HepG2 (cell line): Measurements from ENCODE around the gene TNFSF11. TPM values are rescaled to one million over a fixed set of nuclear protein-coding genes. Genes with fewer than 3 reads are reported as not detected.

Source experiments
- BRF2 ChIP-seq: sonication (generic); formaldehyde crosslinking; IDR thresholded peaks from 2 replicates; pipeline ENCODE4 v1.8.1; 2022; ENCODE audit warnings: mild to moderate bottlenecking, missing genetic modification reagents
- RNF219 ChIP-seq: sonication (generic); formaldehyde crosslinking; IDR thresholded peaks from 2 replicates; pipeline ENCODE4 v1.5.0; 2020; ENCODE audit warnings: mild to moderate bottlenecking, missing genetic modification reagents
- ZNF574 ChIP-seq: sonication (generic); formaldehyde crosslinking; IDR thresholded peaks from 2 replicates; pipeline ENCODE4 v1.4.0; 2020; ENCODE audit warnings: missing genetic modification reagents
- polyA plus RNA-seq, 8 experiments: library from polyadenylated mRNA; depleted of rRNA in 3 of 8; stranded (reverse) in 7 of 8; unstranded in 1 of 8; fragments of >200 nt; fragmentation: Illumina TruSeq in 4 of 8; extraction: Trizol in 4 of 8; gene quantifications; 2 replicates each; pipeline versions ENCODE4 v1.2.1 to v1.2.3, GENCODE V29; 2011 to 2016; ENCODE audit warnings: low read depth in 4 of 8, missing spikeins in 1 of 8, mixed read lengths in 1 of 8; ENCODE audit not compliant: insufficient read depth in 1 of 8
- total RNA-seq, 5 experiments: library from RNA; depleted of rRNA; stranded (reverse); fragments of >200 nt; fragmentation: Illumina TruSeq; extraction: Trizol; gene quantifications; 2 replicates each; pipeline ENCODE4 v1.2.3, GENCODE V29; 2016; ENCODE audit warnings: low read depth in 1 of 5
- TF ChIP-seq, protein P1 (sequence below): sonication (generic); formaldehyde crosslinking; IDR thresholded peaks from 2 replicates; pipeline ENCODE4 v1.4.0; 2020; ENCODE audit warnings: mild to moderate bottlenecking, missing genetic modification reagents
- TF ChIP-seq, protein P2 (sequence below): sonication (generic); formaldehyde crosslinking; IDR thresholded peaks from 2 replicates; pipeline ENCODE4 v1.4.0; 2020; ENCODE audit warnings: mild to moderate bottlenecking, missing genetic modification reagents

TNFSF11 gene
- total and polyA plus RNA-seq, 2 of the 13 experiments (the other 11 are each of a cell fraction or from before 2014, with no cell fraction given), result 0.03 TPM; not detected in 1

DNA sequence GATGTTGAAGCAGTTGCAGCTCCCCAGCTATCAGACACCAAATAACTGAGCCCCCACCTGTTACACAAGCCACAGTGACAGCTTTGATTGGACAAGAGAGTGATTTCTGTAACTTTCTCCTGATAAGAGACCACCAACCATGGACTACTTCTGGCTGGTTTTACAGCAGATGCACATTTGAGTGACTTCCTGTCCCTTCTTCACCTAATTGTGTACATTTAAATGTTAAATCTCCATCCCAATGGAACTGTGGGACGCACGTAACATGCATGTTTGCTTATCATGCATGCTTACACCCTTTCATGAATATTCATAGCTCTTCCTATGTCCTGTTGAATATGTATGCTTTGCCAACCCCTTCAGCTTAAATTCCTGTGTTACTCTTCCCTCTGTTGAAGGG is 6.0 kb upstream of the TNFSF11 start (continued):
- TF ChIP-seq, protein P1, sequence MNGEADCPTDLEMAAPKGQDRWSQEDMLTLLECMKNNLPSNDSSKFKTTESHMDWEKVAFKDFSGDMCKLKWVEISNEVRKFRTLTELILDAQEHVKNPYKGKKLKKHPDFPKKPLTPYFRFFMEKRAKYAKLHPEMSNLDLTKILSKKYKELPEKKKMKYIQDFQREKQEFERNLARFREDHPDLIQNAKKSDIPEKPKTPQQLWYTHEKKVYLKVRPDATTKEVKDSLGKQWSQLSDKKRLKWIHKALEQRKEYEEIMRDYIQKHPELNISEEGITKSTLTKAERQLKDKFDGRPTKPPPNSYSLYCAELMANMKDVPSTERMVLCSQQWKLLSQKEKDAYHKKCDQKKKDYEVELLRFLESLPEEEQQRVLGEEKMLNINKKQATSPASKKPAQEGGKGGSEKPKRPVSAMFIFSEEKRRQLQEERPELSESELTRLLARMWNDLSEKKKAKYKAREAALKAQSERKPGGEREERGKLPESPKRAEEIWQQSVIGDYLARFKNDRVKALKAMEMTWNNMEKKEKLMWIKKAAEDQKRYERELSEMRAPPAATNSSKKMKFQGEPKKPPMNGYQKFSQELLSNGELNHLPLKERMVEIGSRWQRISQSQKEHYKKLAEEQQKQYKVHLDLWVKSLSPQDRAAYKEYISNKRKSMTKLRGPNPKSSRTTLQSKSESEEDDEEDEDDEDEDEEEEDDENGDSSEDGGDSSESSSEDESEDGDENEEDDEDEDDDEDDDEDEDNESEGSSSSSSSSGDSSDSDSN, result no peak
- no peak for TF ChIP-seq RNF219 (CRISPR knock-in tag)
- TF ChIP-seq ZNF574, result no peak
- no peak for TF ChIP-seq BRF2
- TF ChIP-seq, protein P2, sequence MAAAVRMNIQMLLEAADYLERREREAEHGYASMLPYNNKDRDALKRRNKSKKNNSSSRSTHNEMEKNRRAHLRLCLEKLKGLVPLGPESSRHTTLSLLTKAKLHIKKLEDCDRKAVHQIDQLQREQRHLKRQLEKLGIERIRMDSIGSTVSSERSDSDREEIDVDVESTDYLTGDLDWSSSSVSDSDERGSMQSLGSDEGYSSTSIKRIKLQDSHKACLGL (CRISPR knock-in tag), result no peak
